CD4-positive, alpha-beta T cell (primary cell): ENCODE results near the gene HDGFL3. TPM values are rescaled to one million over a fixed set of nuclear protein-coding genes. Genes with fewer than 3 reads are reported as not detected.
"Not testable (repeated sequence)": the region's sequence is repeated elsewhere in the genome, so short reads cannot be mapped to it uniquely, and the experiment has no call there.

ENCODE experiments used
- ATAC-seq: fragments of 200-7000 bp; cut with Tn5 transposase; one replicate; pipeline ENCODE4 v1.10.0; 2022; ENCODE audit warnings: mild to moderate bottlenecking; ENCODE audit not compliant: poor library complexity
- CTCF ChIA-PET: fragments of 350-600 bp; sonication (Branson Sonifier 250); formaldehyde crosslinking; loops from one replicate; lab custom pipeline; 2021; ENCODE audit warnings: antibody characterized with exemption, inconsistent platforms; lab: Charles Lee
- POLR2A ChIA-PET: fragments of 350-600 bp; sonication (Branson Sonifier 250); formaldehyde crosslinking; loops from one replicate; lab custom pipeline; 2021; ENCODE audit warnings: antibody characterized with exemption, inconsistent platforms; lab: Charles Lee
- DNase-seq, 14 experiments: peaks; one replicate each; pipeline ENCODE4 v3.0.0-alpha.2; 2013 to 2020; ENCODE audit warnings: mixed read lengths in 2 of 14
- H3K27ac ChIP-seq, 2 donors: one replicate each; pipeline versions ENCODE4 v1.5.1 to v1.7.0; 2013; ENCODE audit warnings: low read length in 2 of 2, low read depth in 1 of 2, mild to moderate bottlenecking in 1 of 2
- H3K27me3 ChIP-seq, 2 experiments: 1 replicate in 1 of 2; 2 replicates in 1 of 2; pipeline versions ENCODE4 v1.6.1 to v1.7.0; 2013; ENCODE audit warnings: low read length in 2 of 2, control low read depth in 1 of 2, mild to moderate bottlenecking in 1 of 2, moderate library complexity in 1 of 2; ENCODE audit not compliant: insufficient read depth in 2 of 2, control insufficient read depth in 1 of 2
- H3K36me3 ChIP-seq: one replicate; pipeline ENCODE4 v1.6.1; 2013; ENCODE audit warnings: low read length, control low read depth; ENCODE audit not compliant: insufficient read depth
- H3K4me1 ChIP-seq: one replicate; pipeline ENCODE4 v1.6.1; 2013; ENCODE audit warnings: low read length, control low read depth; ENCODE audit not compliant: insufficient read depth
- H3K4me3 ChIP-seq: one replicate; pipeline ENCODE4 v1.5.1; 2013; ENCODE audit warnings: mild to moderate bottlenecking, low read length, moderate library complexity
- H3K9me3 ChIP-seq, 2 experiments: 1 replicate in 1 of 2; 2 replicates in 1 of 2; pipeline versions ENCODE4 v1.6.1 to v1.7.0; 2013; ENCODE audit warnings: low read length in 2 of 2, mild to moderate bottlenecking in 2 of 2, control low read depth in 1 of 2, moderate library complexity in 1 of 2; ENCODE audit not compliant: control insufficient read depth in 1 of 2, insufficient read depth in 1 of 2
- H3K27ac Mint-ChIP-seq: one replicate; pipeline ENCODE4 v1.8.0; 2020; ENCODE audit warnings: mixed read lengths
- H3K27me3 Mint-ChIP-seq: one replicate; pipeline ENCODE4 v1.8.0; 2021; ENCODE audit warnings: mixed read lengths
- H3K36me3 Mint-ChIP-seq: one replicate; pipeline ENCODE4 v1.8.0; 2021; ENCODE audit warnings: low read depth, mixed read lengths
- H3K4me1 Mint-ChIP-seq: one replicate; pipeline ENCODE4 v1.8.0; 2021; ENCODE audit warnings: low read depth, mixed read lengths
- H3K4me3 Mint-ChIP-seq: one replicate; pipeline ENCODE4 v1.8.0; 2020; ENCODE audit warnings: mild to moderate bottlenecking, mixed read lengths
- H3K9me3 Mint-ChIP-seq: one replicate; pipeline ENCODE4 v1.8.0; 2020; ENCODE audit warnings: mixed read lengths
- intact Hi-C, 2 experiments: fragments of 100-400 bp; cut with DNase I in 1 of 2; cut with micrococcal nuclease in 1 of 2; formaldehyde crosslinking; loops; one replicate each; pipeline versions ENCODE4 v1.15.1 to v1.9.0; 2023 to 2025; cut with DNase I, micrococcal nuclease
- total RNA-seq, 174 experiments: library from RNA in 2 of 174; stranded (reverse) in 2 of 174; gene quantifications; one replicate each; pipeline ENCODE4 v1.2.3 and lab custom pipeline; 2021 to 2026
- TF ChIP-seq, protein P1 (sequence below): fragments of 200-600 bp; IDR thresholded peaks from one replicate; pipeline ENCODE4 v1.8.0; 2022; ENCODE audit warnings: antibody characterized with exemption, mild to moderate bottlenecking

Gene HDGFL3
- total RNA-seq, 2 experiments from 2014 or later = 5.5 to 5.9 TPM

GRCh38 chr15:83092309-83092976 is 115.2 kb downstream of the HDGFL3 start:
- TF ChIP-seq, protein P1, sequence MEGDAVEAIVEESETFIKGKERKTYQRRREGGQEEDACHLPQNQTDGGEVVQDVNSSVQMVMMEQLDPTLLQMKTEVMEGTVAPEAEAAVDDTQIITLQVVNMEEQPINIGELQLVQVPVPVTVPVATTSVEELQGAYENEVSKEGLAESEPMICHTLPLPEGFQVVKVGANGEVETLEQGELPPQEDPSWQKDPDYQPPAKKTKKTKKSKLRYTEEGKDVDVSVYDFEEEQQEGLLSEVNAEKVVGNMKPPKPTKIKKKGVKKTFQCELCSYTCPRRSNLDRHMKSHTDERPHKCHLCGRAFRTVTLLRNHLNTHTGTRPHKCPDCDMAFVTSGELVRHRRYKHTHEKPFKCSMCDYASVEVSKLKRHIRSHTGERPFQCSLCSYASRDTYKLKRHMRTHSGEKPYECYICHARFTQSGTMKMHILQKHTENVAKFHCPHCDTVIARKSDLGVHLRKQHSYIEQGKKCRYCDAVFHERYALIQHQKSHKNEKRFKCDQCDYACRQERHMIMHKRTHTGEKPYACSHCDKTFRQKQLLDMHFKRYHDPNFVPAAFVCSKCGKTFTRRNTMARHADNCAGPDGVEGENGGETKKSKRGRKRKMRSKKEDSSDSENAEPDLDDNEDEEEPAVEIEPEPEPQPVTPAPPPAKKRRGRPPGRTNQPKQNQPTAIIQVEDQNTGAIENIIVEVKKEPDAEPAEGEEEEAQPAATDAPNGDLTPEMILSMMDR = no peak
- H3K36me3 ChIP-seq = no peaks in the 10 kb centered on the region
- no peak overlapping the region for H3K27ac ChIP-seq
- H3K4me3 ChIP-seq = no peak overlapping the region
- Mint-ChIP-seq H3K4me3 (no peak overlapping the region), H3K27me3 (peaks cover 13% of the 10 kb centered on the region), H3K36me3 (no peaks in the 10 kb centered on the region), H3K4me1 (no peaks in the 10 kb centered on the region), H3K9me3 (no peaks in the 10 kb centered on the region), H3K27ac (no peak overlapping the region)
- no peaks in the 10 kb centered on the region for H3K27me3 ChIP-seq
- POLR2A ChIA-PET = no interaction called here
- ATAC-seq (no peak), DNase-seq (peak in 3 of 14 experiments; percentile 15 to 42 (median 40))
- CTCF ChIA-PET = no interaction called here
- H3K9me3 ChIP-seq = no peaks in the 10 kb centered on the region
- no peaks in the 10 kb centered on the region for H3K4me1 ChIP-seq
- intact Hi-C loops = no loop called here

GRCh38 chr15:83091965-83092308 is 115.7 kb downstream of the HDGFL3 start:
- DNase-seq, CTCF ChIA-PET, H3K27ac Mint-ChIP-seq, POLR2A ChIA-PET, H3K4me3 Mint-ChIP-seq, intact Hi-C loops, H3K27me3 Mint-ChIP-seq, H3K36me3 Mint-ChIP-seq, H3K9me3 ChIP-seq, H3K27ac ChIP-seq, H3K9me3 Mint-ChIP-seq, H3K4me3 ChIP-seq, H3K36me3 ChIP-seq, H3K4me1 ChIP-seq, ATAC-seq, H3K4me1 Mint-ChIP-seq, H3K27me3 ChIP-seq: not testable (repeated sequence)

DNA sequence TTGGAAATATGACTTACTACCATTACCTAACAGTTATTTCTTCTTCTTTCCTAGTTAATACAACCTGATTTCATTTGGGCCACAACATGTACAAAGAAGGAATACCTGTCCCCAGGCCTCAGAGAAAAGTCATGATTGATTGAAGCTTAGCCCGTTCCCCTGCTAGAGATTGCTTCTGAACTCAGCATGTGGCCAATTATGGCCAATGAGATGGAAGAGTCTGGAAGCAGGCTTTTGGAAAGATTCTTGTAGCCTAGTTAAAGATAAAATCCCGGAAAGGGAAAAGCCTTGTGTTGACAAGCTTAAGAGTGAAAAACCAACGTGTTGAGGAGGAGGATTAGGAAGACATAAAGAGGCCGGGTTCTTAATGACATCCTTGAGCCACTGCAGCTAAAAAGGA is 117.2 kb downstream of the HDGFL3 start:
- CTCF ChIA-PET = no interaction called here
- peaks cover 4% of the 10 kb centered on the region for H3K27me3 Mint-ChIP-seq
- no peak overlapping the region for H3K4me3 ChIP-seq
- intact Hi-C loops = no loop called here
- no peaks in the 10 kb centered on the region for H3K36me3 ChIP-seq
- no peaks in the 10 kb centered on the region for H3K27me3 ChIP-seq
- no peak overlapping the region for H3K27ac ChIP-seq
- no peaks in the 10 kb centered on the region for H3K36me3 Mint-ChIP-seq
- TF ChIP-seq, protein P1 = no peak
- H3K4me1 ChIP-seq = no peaks in the 10 kb centered on the region
- H3K4me3 Mint-ChIP-seq = no peak overlapping the region
- DNase-seq (no peak), ATAC-seq (no peak)
- no peaks in the 10 kb centered on the region for H3K9me3 ChIP-seq
- H3K27ac Mint-ChIP-seq = no peak overlapping the region
- POLR2A ChIA-PET = no interaction called here
- H3K9me3 Mint-ChIP-seq = no peaks in the 10 kb centered on the region
- no peaks in the 10 kb centered on the region for H3K4me1 Mint-ChIP-seq

DNA sequence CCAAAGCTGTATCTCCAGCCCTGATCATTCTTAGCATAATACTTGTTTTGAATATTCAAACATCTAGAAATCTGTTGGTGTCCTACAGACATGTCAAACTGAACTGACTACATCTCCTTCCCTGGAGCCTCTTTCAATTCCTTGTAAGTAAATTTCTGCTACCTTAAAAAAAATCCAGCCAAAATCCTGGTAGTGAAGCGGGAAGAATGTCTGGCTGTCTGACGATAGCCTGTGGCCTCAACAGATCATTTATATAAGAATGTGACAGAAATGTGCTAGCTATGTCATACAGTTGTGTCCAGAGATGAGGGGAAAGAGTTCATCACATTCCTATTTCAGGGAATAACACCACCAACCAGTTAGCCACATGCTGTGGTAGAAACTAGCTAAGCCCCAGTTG is 118.7 kb downstream of the HDGFL3 start:
- ChIA-PET CTCF (no interaction called here), POLR2A (no interaction called here)
- Mint-ChIP-seq H3K9me3 (no peaks in the 10 kb centered on the region), H3K27me3 (peaks cover 7% of the 10 kb centered on the region), H3K36me3 (no peaks in the 10 kb centered on the region), H3K27ac (no peak overlapping the region), H3K4me1 (no peaks in the 10 kb centered on the region), H3K4me3 (no peak overlapping the region)
- no peaks in the 10 kb centered on the region for H3K9me3 ChIP-seq
- no peaks in the 10 kb centered on the region for H3K4me1 ChIP-seq
- H3K36me3 ChIP-seq = no peaks in the 10 kb centered on the region
- TF ChIP-seq, protein P1 = no peak
- H3K4me3 ChIP-seq = no peak overlapping the region
- ATAC-seq (no peak), DNase-seq (no peak)
- intact Hi-C loops = no loop called here
- no peak overlapping the region for H3K27ac ChIP-seq
- peaks cover 0 to 3% of the 10 kb centered on the region in 2 experiments for H3K27me3 ChIP-seq
